ENCODE results near the gene FOXF1.

DNA sequence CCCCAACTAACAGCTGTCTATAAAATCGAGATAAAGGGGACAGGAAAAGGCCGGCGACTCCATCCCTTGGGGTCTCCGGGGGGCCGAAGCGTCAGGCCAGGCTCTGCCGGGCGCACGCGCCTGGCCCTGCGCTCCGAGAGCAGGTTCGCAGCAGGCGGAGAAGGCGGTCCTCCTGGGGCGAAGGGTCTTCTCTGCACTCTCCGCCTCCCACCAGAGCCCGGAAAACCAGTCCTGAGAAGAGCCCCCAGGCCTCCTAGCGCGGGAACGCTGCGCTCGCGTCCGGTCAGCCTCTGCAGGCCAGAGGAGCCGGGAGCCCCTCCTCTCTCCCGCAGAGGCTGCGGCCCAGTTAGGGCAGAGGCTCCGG is 5.1 kb downstream of the FOXF1 start:
- TF ChIP-seq, protein P1, sequence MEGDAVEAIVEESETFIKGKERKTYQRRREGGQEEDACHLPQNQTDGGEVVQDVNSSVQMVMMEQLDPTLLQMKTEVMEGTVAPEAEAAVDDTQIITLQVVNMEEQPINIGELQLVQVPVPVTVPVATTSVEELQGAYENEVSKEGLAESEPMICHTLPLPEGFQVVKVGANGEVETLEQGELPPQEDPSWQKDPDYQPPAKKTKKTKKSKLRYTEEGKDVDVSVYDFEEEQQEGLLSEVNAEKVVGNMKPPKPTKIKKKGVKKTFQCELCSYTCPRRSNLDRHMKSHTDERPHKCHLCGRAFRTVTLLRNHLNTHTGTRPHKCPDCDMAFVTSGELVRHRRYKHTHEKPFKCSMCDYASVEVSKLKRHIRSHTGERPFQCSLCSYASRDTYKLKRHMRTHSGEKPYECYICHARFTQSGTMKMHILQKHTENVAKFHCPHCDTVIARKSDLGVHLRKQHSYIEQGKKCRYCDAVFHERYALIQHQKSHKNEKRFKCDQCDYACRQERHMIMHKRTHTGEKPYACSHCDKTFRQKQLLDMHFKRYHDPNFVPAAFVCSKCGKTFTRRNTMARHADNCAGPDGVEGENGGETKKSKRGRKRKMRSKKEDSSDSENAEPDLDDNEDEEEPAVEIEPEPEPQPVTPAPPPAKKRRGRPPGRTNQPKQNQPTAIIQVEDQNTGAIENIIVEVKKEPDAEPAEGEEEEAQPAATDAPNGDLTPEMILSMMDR (IDR thresholded peaks at IDR 0.05; ENCODE audit: low read depth, low read length, poor library complexity, severe bottlenecking) = no peak
- no peak for TF ChIP-seq EZH2phosphoT487 (IDR thresholded peaks at IDR 0.05; ENCODE audit: borderline replicate concordance, low read length)
